HG02852 (cell line): ENCODE data around the gene GABRA6.

Experiments used
- ATAC-seq: cut with Tn5 transposase; IDR thresholded peaks from one replicate; pipeline ENCODE4 v1.9.1; 2021; ENCODE audit warnings: mild to moderate bottlenecking, moderate library complexity; ENCODE audit not compliant: unreplicated experiment

The GABRA6 gene

DNA sequence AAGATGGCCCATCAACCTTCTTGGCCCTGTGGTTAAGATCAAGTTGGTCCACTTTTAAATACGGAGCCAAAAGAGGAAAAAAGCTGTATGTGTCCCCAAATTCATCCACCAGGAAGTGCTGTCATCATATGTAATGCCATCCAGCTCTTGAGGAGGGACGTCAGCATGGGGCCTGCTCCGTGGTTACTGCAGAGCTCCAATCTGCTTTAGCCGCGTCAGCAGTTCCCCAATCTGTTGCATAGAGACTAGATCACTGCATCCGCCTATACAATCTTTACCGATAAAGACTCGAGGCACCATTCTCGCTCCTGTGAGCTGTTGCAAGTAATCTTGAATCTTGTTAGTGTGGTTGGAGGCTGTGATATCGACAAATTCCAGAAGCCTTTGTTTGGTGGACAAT lies 65.7 kb downstream of the GABRA6 start:
- ATAC-seq = no peak
